ENCODE results near the gene TBC1D22A.

Gene TBC1D22A

DNA sequence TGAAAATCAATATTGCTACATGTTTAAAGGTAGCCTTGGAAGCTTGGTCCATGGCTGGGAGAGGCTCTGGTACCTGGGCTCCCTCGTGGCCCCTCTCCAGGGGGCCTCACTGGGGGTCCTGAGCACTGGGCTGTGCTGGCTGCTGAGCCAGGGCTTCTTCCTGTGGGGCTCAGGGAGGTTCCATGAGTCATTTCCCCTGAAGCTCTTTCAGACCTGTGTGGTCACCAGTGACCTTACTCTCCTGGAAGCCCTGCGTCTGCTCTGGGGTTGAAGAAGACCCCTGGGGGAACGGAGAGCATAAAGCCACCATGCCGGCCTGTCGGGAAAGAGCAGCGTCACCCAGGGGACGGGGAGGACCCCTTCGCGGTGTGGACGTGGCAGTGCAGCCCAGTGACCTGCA is 389.0 kb downstream of the TBC1D22A start:
- DNase-seq = no peak

DNA sequence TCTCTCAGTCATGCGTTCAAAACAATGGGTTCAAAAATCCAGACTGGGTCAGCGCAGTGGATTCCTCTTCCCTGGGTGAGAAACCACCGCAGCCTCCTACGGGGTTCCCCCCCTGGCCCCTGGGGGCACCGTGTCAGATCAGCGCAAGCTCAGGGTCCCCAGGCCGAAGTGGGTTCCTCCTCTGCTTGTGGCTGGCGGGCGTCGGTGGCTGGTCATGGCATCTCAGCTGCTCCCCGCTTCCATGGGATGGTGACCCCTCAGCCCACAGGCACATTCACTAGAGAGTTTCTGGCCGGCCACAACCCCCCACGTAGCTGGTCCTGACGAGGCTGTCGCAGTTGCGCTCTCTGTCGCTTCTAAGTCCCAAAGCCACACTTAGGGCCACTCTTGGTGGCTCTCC is 389.8 kb downstream of the TBC1D22A start:
- no peak for DNase-seq

- no peak for DNase-seq
These were observed 390.5 kb downstream of the TBC1D22A start for GRCh38 chr22:47152938-47153337.

- no peak for DNase-seq
These were observed 391.5 kb downstream of the TBC1D22A start for GRCh38 chr22:47153854-47154525.

DNA sequence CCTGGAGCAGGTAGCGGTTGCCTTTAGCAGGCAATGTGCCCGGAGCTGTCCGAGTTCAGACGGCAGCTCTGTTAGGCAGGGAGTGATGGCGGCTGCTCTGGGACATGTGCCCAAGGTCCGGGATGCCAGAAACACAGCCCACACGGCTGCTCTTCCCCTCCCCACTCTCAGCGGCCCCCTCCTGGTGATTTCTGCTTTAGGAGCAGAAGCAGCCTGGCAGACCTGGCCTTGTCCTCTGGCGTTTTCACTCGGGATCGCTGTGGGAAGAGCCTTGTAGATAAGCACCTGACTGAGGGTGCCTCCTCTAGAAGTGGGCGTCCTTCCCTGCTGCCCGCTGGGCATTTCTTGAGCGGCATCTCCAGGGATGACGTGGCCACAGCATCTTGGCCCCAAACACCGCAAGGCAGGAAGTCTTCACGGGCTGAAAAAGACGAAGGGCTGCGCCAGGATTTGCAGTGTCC is 392.2 kb downstream of the TBC1D22A start:
- DNase-seq = no peak

GRCh38 chr22:47155131-47155885 is 392.9 kb downstream of the TBC1D22A start:
- no peak for DNase-seq

DNA sequence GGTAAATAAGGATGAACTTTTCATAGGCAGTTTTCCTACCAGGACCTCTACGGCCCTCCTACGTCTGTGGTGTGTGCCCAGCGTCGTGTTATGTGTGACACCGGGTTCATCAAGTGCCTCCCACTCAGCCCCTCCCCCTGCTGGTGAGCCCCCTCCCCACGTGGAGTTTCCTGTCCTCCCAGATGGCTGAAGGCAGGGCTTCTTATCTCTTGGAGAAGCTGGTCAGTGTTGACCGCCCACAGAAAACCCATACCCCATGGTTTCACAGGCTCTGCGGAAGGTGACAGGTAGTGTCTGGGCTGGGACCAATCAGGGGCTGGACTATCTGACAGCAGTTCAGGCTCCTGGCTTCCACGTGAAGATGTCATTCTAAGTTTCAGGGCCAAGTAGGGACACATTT is 393.5 kb downstream of the TBC1D22A start:
- no peak for DNase-seq

- DNase-seq = no peak
These were observed 394.1 kb downstream of the TBC1D22A start for GRCh38 chr22:47156352-47157092.

DNA sequence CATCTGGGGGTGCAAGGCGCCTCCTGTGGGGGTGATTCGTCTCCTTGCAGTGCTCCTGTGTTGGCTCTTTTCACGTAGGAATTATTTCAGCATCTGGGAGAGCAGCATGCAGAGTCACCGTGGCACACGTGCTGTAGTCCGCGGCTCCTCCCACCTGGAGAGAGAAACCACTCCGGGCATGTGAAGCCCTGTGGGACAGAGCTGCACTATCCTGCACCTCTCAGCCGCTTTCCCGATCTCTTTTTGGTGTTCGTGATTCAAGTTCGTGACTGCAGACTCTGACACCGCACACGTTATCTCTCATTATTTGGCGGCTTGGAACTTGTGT is 394.6 kb downstream of the TBC1D22A start:
- no peak for DNase-seq

- no peak for DNase-seq
These were observed 395.2 kb downstream of the TBC1D22A start for GRCh38 chr22:47157486-47158270.

- no peak for DNase-seq
These were observed 396.0 kb downstream of the TBC1D22A start for GRCh38 chr22:47158457-47158856.

DNA sequence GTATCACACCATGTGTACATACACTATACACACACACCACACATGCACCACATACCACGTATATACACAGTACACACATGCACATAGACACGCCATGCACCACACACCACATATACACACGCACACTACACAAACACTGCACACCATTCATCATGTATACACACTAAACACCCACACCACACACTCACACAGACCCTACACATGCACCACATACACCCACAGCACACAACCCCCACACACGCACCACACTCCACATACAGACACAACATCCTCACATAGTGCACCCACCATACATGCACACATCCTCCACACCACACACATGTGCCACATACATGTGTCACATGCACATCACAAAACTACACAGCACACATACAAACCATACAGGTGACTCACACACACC is 397.1 kb downstream of the TBC1D22A start:
- DNase-seq = no peak

- DNase-seq = no peak
These were observed 397.7 kb downstream of the TBC1D22A start for GRCh38 chr22:47160141-47160541.

DNA sequence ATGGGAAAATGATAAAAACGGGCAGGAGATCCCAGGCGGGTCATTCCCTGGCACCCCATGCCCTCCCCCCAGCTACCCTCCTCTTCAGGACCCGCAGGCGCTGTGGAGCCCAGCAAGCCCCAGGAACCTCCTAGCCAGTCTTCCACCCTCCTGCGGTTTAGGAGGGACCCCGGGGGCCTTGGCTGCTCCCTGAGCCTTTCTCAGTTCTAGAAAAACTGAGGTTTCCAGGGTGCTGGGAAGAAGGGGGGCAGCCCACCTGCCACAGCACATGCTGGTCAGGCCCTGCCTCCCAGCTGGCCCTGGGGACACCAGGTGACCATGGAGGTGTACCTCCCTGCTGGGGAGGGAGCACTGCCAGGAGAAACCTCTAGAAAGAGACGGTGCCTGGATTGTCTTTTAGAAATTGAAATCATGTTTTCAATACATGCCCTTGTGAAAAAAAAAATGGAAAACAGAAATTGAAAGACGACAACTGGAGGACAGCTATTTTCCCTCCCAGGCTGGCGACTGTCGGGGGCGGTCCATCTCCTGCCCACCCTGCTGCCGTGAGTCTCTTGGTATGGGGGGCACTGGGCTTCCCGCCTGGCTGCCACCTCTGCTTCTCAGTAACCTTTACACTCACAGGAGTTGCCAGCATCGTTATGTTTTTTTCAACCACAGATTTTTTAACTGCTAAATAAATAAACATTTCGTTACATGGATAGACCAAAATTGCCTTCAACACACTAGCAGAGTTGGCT is 398.5 kb downstream of the TBC1D22A start:
- DNase-seq = no peak

DNA sequence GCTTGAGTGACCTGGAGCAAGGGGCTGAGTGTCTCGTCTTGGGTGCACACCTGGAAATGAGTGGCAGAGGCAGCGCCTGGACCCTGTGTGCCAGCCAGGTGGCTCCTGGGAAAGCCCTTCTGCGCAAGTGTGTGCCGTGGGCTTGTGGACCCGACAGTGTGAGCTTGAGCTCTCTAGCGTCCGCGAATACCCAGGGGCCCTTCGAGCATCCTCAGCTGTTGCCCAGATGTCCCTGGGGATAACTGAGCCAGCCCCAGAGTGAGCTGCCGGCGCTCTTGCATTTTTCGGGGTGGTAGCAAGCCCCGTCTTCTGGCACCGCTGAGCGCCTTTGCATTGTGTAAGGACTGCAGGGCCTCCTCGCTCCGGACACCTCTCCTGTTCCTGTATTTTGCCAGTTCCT is 399.2 kb downstream of the TBC1D22A start:
- DNase-seq = no peak

- no peak for DNase-seq
These were observed 400.4 kb downstream of the TBC1D22A start for GRCh38 chr22:47162865-47163264.

DNA sequence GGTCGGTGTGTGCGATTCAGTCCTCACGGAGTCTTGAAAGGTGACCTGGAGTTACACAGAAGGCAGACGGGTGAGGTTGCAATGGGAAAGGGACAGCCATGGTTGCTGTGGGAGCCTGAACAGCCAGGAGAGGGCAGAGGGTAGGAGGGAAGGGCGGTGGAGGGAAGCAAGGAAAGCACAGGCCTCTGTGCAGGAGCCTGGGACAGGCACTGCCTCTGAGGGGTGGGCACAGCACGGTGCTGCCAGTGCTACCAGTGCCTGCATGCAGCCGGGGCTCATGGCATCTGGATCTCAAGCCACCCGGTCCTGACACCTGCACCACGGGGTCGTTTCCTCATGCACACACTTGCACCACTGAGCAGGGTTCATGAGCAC is 401.0 kb downstream of the TBC1D22A start:
- no peak for DNase-seq

DNA sequence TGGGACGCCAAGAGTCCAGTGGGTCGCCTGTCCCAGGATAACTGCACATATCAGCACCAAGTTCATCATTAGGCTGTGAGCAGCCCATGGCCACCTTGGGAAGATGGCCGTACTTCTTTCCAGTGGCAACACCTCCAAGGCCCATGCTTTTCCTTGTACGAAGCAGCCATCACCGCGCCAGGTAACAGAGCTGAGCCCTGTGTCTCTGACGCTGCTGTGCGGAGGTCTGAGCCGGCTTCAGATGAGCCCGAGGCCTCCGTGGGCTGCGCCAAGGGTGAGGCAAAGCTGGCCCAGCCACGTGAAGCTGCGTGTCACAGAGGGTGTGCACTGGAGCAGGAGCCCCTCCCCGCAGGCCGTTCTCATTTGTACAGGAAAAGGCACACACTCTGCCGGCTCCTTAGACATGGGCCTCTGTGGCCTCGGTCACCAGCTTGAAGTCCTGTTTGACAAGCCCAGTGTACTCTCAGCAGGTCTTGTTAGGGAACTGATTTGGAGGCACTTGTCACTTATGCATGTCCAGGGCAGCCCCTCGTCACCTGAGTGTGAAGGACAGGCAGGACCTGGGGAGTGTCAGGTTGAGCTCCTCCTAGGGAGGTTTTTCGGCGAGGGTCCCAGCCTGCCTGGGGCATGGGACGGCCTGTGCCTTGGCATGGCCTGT is 401.5 kb downstream of the TBC1D22A start:
- no peak for DNase-seq

DNA sequence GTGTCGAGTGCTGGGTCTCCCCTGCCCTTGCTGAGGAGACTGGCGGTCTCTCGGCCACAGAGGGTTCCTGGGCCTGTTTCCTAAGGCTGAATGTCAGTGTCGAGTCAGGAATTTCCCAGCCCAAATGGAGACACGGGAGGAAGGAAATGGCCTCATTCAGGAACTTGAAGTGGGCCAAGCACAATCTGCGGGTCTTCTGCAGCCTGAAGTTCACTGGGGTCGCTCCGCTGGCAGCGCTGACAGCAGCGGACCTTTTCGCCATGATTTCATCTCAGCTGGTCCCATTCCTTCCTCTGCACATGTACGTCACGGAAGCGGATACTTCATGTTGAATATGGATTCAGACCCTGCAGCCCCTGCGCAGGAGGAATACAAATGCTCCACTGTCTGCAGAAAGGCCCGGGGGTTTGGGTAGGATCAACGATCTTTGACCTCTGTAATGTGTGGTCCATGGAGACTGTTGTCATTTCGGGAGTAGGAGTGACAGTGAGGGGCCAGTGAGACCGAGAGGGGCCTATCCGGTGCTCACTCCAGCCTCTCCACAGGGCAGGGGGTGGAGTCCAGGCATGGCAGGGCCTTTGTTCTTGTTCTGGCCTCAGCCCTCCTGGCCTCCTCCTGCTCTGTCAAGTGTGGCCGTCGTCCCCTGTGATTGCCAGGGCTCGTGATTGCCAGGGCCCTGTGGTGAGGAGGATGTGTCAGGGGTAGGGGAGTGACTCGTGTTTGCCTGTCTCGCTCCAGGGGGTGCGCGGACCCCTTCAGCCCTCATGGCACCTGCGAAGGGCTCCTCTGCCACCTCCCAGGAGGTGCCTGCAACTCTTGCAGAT is 402.3 kb downstream of the TBC1D22A start:
- DNase-seq = no peak

DNA sequence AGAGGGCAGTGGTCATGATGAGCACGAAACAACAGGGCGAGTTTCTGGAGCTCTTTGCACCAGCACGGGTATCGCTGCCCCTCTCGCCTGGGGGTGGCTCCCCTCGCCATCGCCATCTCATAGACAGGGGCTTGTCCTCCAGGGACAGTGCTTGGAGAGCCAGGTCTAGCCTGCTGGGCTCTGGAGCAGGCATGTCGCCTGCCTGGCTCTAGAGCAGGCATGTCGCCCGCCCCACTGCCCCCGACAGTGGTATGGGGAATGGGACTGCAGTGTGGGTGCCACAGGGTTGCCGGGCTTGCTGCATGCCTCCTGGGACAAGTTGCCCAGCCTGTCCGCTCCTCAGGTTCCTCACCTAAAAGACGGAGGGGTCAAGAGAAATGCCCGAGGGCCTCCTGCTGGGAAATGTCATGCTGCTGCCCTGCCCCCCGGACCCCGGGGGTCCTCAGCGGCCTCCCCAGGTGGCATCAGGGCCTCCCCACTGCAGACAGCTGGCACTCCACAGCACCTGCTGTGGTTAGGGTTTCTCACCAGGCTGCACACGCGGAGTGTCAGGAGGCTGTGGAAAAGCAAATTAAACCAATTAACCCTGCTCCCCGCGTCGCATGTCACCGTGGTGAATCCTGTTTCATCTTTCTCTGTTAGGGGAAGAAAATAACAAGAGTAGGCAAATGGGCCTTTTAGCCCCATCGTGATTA is 403.0 kb downstream of the TBC1D22A start:
- DNase-seq = no peak
